ENCODE results near the gene ACSM6. TPM values are rescaled to one million over a fixed set of nuclear protein-coding genes. Genes with fewer than 3 reads are reported as not detected.
"Not testable (repeated sequence)": the region's sequence is repeated elsewhere in the genome, so short reads cannot be mapped to it uniquely, and the experiment has no call there.

The ACSM6 gene
- total RNA-seq, 2 experiments from 2014 or later: not detected

- CTCF ChIA-PET: no interaction called here
- Mint-ChIP-seq H3K27me3 (peaks cover 7% of the 10 kb centered on the region), H3K4me1 (peaks cover 16% of the 10 kb centered on the region), H3K27ac (peak overlapping the region; percentile 81), H3K36me3 (ENCODE audit: low read depth) (peaks cover 13% of the 10 kb centered on the region), H3K9me3 (peaks cover 4% of the 10 kb centered on the region), H3K4me3 (peak overlapping the region; percentile 66)
- POLR2A ChIA-PET: no interaction called here
- DNase-seq: no peak
Observed at GRCh38 chr10:95229724-95230627, 35.9 kb downstream of the ACSM6 start.

- Mint-ChIP-seq H3K4me3 (peak overlapping the region; percentile 66), H3K36me3 (ENCODE audit: low read depth) (peaks cover 13% of the 10 kb centered on the region), H3K4me1 (peaks cover 23% of the 10 kb centered on the region), H3K27ac (peak overlapping the region; percentile 81)
- DNase-seq: peak; percentile 50
- H3K27me3 Mint-ChIP-seq, H3K9me3 Mint-ChIP-seq, POLR2A ChIA-PET: not testable (repeated sequence)
- CTCF ChIA-PET: interaction anchor here (0.9 kb wide), 1 partner anchor 134 kb away, joined by 4 read pairs; no protein-coding TSS in a partner anchor
Observed at GRCh38 chr10:95230677-95231586, 36.9 kb downstream of the ACSM6 start.

GRCh38 chr10:95233377-95234034, 39.5 kb downstream of the ACSM6 start:
- Mint-ChIP-seq H3K36me3 (ENCODE audit: low read depth) (peaks cover 13% of the 10 kb centered on the region), H3K4me3 (no peak overlapping the region), H3K27ac (no peak overlapping the region), H3K27me3 (peaks cover 3% of the 10 kb centered on the region), H3K4me1 (peaks cover 35% of the 10 kb centered on the region), H3K9me3 (peaks cover 4% of the 10 kb centered on the region)
- DNase-seq: no peak
- ChIA-PET CTCF (interaction anchor here (0.6 to 1.5 kb wide), 5 partner anchors 10 to 460 kb away, joined by 3 to 6 read pairs (median 4); partner anchors contain the start of gene TCTN3), POLR2A (no interaction called here)

GRCh38 chr10:95234951-95235350, 40.9 kb downstream of the ACSM6 start:
- H3K27ac Mint-ChIP-seq: no peak overlapping the region
- no peak overlapping the region for H3K4me3 Mint-ChIP-seq
- peaks cover 14% of the 10 kb centered on the region for H3K36me3 Mint-ChIP-seq (ENCODE audit: low read depth)
- no peak for DNase-seq
- peaks cover 4% of the 10 kb centered on the region for H3K9me3 Mint-ChIP-seq
- H3K4me1 Mint-ChIP-seq: peaks cover 35% of the 10 kb centered on the region
- CTCF ChIA-PET: interaction anchor here (0.7 kb wide), 1 partner anchor 318 kb away, joined by 3 read pairs; no protein-coding TSS in a partner anchor
- peaks cover 2% of the 10 kb centered on the region for H3K27me3 Mint-ChIP-seq
- POLR2A ChIA-PET: no interaction called here

- peaks cover 15% of the 10 kb centered on the region for H3K36me3 Mint-ChIP-seq (ENCODE audit: low read depth)
- POLR2A ChIA-PET: no interaction called here
- no peaks in the 10 kb centered on the region for H3K27me3 Mint-ChIP-seq
- peaks cover 4% of the 10 kb centered on the region for H3K9me3 Mint-ChIP-seq
- H3K4me1 Mint-ChIP-seq: peaks cover 29% of the 10 kb centered on the region
- CTCF ChIA-PET: interaction anchor here (0.6 kb wide), 1 partner anchor 645 kb away, joined by 3 read pairs; no protein-coding TSS in a partner anchor
- H3K27ac Mint-ChIP-seq: no peak overlapping the region
- no peak overlapping the region for H3K4me3 Mint-ChIP-seq
- no peak for DNase-seq
Observed at GRCh38 chr10:95235676-95236067, 41.6 kb downstream of the ACSM6 start.

GRCh38 chr10:95236068-95236903, 42.2 kb downstream of the ACSM6 start:
- H3K9me3 Mint-ChIP-seq: peaks cover 4% of the 10 kb centered on the region
- no peak overlapping the region for H3K27ac Mint-ChIP-seq
- DNase-seq: no peak
- H3K27me3 Mint-ChIP-seq: no peaks in the 10 kb centered on the region
- no peak overlapping the region for H3K4me3 Mint-ChIP-seq
- CTCF ChIA-PET: interaction anchor here (0.6 kb wide), 1 partner anchor 644 kb away, joined by 3 read pairs; no protein-coding TSS in a partner anchor
- peaks cover 23% of the 10 kb centered on the region for H3K4me1 Mint-ChIP-seq
- peaks cover 14% of the 10 kb centered on the region for H3K36me3 Mint-ChIP-seq (ENCODE audit: low read depth)
- POLR2A ChIA-PET: interaction anchor here (0.9 kb wide), 1 partner anchor 15 kb away, joined by 3 read pairs; no protein-coding TSS in a partner anchor

GRCh38 chr10:95237376-95238170, 43.5 kb downstream of the ACSM6 start:
- Mint-ChIP-seq H3K27ac (no peak overlapping the region), H3K4me3 (no peak overlapping the region), H3K27me3 (no peaks in the 10 kb centered on the region), H3K9me3 (peaks cover 4% of the 10 kb centered on the region), H3K4me1 (peaks cover 20% of the 10 kb centered on the region), H3K36me3 (ENCODE audit: low read depth) (peaks cover 10% of the 10 kb centered on the region)
- ChIA-PET CTCF (interaction anchor here (0.5 to 1.6 kb wide), 2 partner anchors 9 to 498 kb away, joined by 4 to 6 read pairs; no protein-coding TSS in a partner anchor), POLR2A (interaction anchor here (0.9 kb wide), 1 partner anchor 16 kb away, joined by 3 read pairs; no protein-coding TSS in a partner anchor)
- no peak for DNase-seq

- H3K9me3 Mint-ChIP-seq; H3K36me3 Mint-ChIP-seq (ENCODE audit: low read depth); H3K27me3 Mint-ChIP-seq; H3K27ac Mint-ChIP-seq; DNase-seq; CTCF ChIA-PET; POLR2A ChIA-PET; H3K4me3 Mint-ChIP-seq: not testable (repeated sequence)
- H3K4me1 Mint-ChIP-seq: peaks cover 21% of the 10 kb centered on the region
Observed at GRCh38 chr10:95240096-95240495, 46.1 kb downstream of the ACSM6 start.

GRCh38 chr10:95240811-95241210, 46.8 kb downstream of the ACSM6 start:
- Mint-ChIP-seq H3K36me3 (ENCODE audit: low read depth) (peaks cover 6% of the 10 kb centered on the region), H3K9me3 (no peaks in the 10 kb centered on the region), H3K27ac (no peak overlapping the region), H3K4me3 (no peak overlapping the region), H3K4me1 (peaks cover 24% of the 10 kb centered on the region), H3K27me3 (no peaks in the 10 kb centered on the region)
- DNase-seq: no peak
- ChIA-PET CTCF (no interaction called here), POLR2A (no interaction called here)

GRCh38 chr10:95241533-95241932, 47.5 kb downstream of the ACSM6 start:
- ChIA-PET CTCF (interaction anchor here (2.5 kb wide), 1 partner anchor 122 kb away, joined by 10 read pairs; no protein-coding TSS in a partner anchor), POLR2A (no interaction called here)
- no peak overlapping the region for H3K27ac Mint-ChIP-seq
- no peak for DNase-seq
- H3K4me3 Mint-ChIP-seq: no peak overlapping the region
- peaks cover 24% of the 10 kb centered on the region for H3K4me1 Mint-ChIP-seq
- H3K9me3 Mint-ChIP-seq: no peaks in the 10 kb centered on the region
- H3K36me3 Mint-ChIP-seq (ENCODE audit: low read depth): peaks cover 6% of the 10 kb centered on the region
- H3K27me3 Mint-ChIP-seq: no peaks in the 10 kb centered on the region
